ENCODE measurements around the gene MSLN. TPM values are rescaled to one million over a fixed set of nuclear protein-coding genes. Genes with fewer than 3 reads are reported as not detected.
A peak's percentile ranks its signal among the peaks of the same experiment; 100 is the strongest.

The MSLN gene
- total RNA-seq, 1 donor from 2014 or later = 1.0 TPM

- DNase-seq = peak; percentile 64
- peak; percentile 88 for ATAC-seq (ENCODE audit: poor library complexity)
Observed at GRCh38 chr16:813204-813915, 52.8 kb downstream of the MSLN start.

GRCh38 chr16:813916-814412 lies 53.4 kb downstream of the MSLN start:
- intact Hi-C loops (cut with DNase I) = loop anchor here (2.0 kb wide), 1 partner anchor 241 kb away; no protein-coding TSS in a partner anchor
- ATAC-seq (ENCODE audit: poor library complexity) (no peak), DNase-seq (no peak)

More at GRCh38 chr16:813204-813915, 52.8 kb downstream of the MSLN start:
- intact Hi-C loops (cut with DNase I) = loop anchor here (2.0 kb wide), 1 partner anchor 241 kb away; no protein-coding TSS in a partner anchor

GRCh38 chr16:814974-815373 lies 54.4 kb downstream of the MSLN start:
- DNase-seq (no peak), ATAC-seq (ENCODE audit: poor library complexity) (no peak)
- intact Hi-C loops (cut with DNase I) = no loop called here

- DNase-seq (no peak), ATAC-seq (ENCODE audit: poor library complexity) (no peak)
- intact Hi-C loops (cut with DNase I) = no loop called here
Observed at GRCh38 chr16:815861-816260, 55.3 kb downstream of the MSLN start.

GRCh38 chr16:817001-817906 lies 56.7 kb downstream of the MSLN start:
- DNase-seq = no peak
- ATAC-seq (ENCODE audit: poor library complexity) = no peak
- intact Hi-C loops (cut with DNase I) = no loop called here

GRCh38 chr16:818132-818531 lies 57.6 kb downstream of the MSLN start:
- intact Hi-C loops (cut with DNase I) = no loop called here
- ATAC-seq (ENCODE audit: poor library complexity) = no peak

More at GRCh38 chr16:818132-818531, 57.6 kb downstream of the MSLN start:
- no peak for DNase-seq

Small RNAs within 50 kb of the gene (microRNA-seq; reads per million reads assigned to microRNA genes)
- not detected for gene MIR662

Other genes starting within 250 kb of the MSLN start
- gene CAPN15, start 233.0 kb upstream of the MSLN start, total RNA-seq = 17.7 TPM
- not detected for gene PRR35, start 200.3 kb upstream of the MSLN start, total RNA-seq
- 0.38 TPM for gene NHLRC4, start 193.7 kb upstream of the MSLN start, total RNA-seq
- 18.0 TPM for gene PIGQ, start 190.8 kb upstream of the MSLN start, total RNA-seq
- 11.0 TPM for gene RAB40C, start 170.7 kb upstream of the MSLN start, total RNA-seq
- gene WFIKKN1, start 129.7 kb upstream of the MSLN start, total RNA-seq = 0.13 TPM
- gene METTL26, start 124.4 kb upstream of the MSLN start, total RNA-seq = 52.5 TPM
- gene MCRIP2, start 118.9 kb upstream of the MSLN start, total RNA-seq = 205 TPM
- gene WDR90, start 111.4 kb upstream of the MSLN start, total RNA-seq = 10.8 TPM
- 81.9 TPM for gene RHOT2, start 92.6 kb upstream of the MSLN start, total RNA-seq
- gene RHBDL1, start 85.1 kb upstream of the MSLN start, total RNA-seq = 2.0 TPM
- 126 TPM for gene STUB1, start 80.3 kb upstream of the MSLN start, total RNA-seq
- gene JMJD8, start 76.4 kb upstream of the MSLN start, total RNA-seq = 42.4 TPM
- gene WDR24, start 70.3 kb upstream of the MSLN start, total RNA-seq = 7.6 TPM
- not detected for gene FBXL16, start 54.9 kb upstream of the MSLN start, total RNA-seq
- gene METRN, start 45.6 kb upstream of the MSLN start, total RNA-seq = 59.6 TPM
- 27.5 TPM for gene ANTKMT, start 39.6 kb upstream of the MSLN start, total RNA-seq
- 0.32 TPM for gene CCDC78, start 34.3 kb upstream of the MSLN start, total RNA-seq
- gene HAGHL, start 33.6 kb upstream of the MSLN start, total RNA-seq = 13.8 TPM
- gene CIAO3, start 19.7 kb upstream of the MSLN start, total RNA-seq = 29.2 TPM
- gene RPUSD1, start 27.6 kb downstream of the MSLN start, total RNA-seq = 7.8 TPM
- 3.7 TPM for gene CHTF18, start 27.9 kb downstream of the MSLN start, total RNA-seq
- not detected for gene GNG13, start 40.0 kb downstream of the MSLN start, total RNA-seq
- 5.6 TPM for gene LMF1, start 210.2 kb downstream of the MSLN start, total RNA-seq
- gene SOX8, start 221.0 kb downstream of the MSLN start, total RNA-seq = 1.0 TPM